ENCODE results near the gene CARS1.

CARS1 gene

DNA sequence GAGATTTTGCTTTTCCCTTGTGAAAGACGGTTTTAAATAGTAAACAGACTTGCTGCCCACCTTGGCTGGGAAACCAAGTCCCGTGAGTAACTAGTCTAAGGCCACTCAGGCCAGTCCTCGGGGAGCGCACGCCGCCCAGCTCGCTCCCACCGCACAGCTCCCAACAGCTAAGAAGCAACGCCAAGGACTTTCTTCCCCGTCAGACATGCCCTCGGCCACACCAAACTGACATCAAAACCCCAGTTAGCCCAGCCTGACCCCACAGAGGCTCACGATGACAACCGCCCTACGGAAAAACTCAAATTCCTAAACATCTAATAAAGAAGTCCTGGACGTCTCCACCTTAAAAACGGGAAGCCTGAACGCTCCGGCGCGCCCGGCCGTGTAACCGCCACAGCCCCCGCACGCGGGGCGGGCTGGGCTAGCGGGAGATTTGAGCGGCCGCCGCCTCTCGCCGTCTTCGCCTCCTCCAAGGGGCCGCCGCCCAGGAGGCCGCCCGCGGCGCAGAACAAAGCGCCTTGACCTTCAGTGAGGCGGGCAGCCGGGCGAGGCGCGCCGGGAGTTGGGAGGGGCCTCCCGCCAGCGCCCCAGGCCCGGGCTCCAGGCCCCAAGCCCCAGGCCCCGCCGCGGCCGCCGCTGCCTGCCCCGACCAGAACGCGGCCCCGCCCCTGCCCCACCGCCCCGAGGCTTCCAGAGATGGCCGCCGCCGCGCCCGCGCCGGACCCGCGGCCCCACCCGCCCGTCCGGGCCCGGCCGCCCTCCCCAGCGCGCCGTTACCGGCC, 65.6 kb downstream of the CARS1 start:
- H3K9ac ChIP-seq (ENCODE audit: low read length) = peak overlapping the region; percentile 97
- H3K4me3 ChIP-seq (ENCODE audit: insufficient read depth, low read length, poor library complexity, severe bottlenecking) = peak overlapping the region; percentile 93
- H3K9me3 ChIP-seq (ENCODE audit: insufficient read depth, low read length) = no peaks in the 10 kb centered on the region
- no peaks in the 10 kb centered on the region for H3K27me3 ChIP-seq (ENCODE audit: low read length)
- peak overlapping the region; percentile 90 for H3K4me2 ChIP-seq (ENCODE audit: low read depth, low read length, poor library complexity, severe bottlenecking)
- peaks cover 6% of the 10 kb centered on the region; the same call in 1 of the 2 replicates for H3F3A ChIP-seq (ENCODE audit: insufficient read depth)
- peak overlapping the region; percentile 24 for H2AFZ ChIP-seq (ENCODE audit: low read depth, low read length, severe bottlenecking)
- peaks cover 34% of the 10 kb centered on the region for H4K20me1 ChIP-seq (ENCODE audit: low read depth, low read length)
- H3K27ac ChIP-seq (ENCODE audit: low read depth, low read length) = peak overlapping the region; percentile 76
- peaks cover 52% of the 10 kb centered on the region for H3K79me2 ChIP-seq (ENCODE audit: insufficient read depth, low read length)
- H3K36me3 ChIP-seq (ENCODE audit: low read length) = peaks cover 9% of the 10 kb centered on the region; the same call in 1 of the 2 replicates
- TF ChIP-seq, protein P1, sequence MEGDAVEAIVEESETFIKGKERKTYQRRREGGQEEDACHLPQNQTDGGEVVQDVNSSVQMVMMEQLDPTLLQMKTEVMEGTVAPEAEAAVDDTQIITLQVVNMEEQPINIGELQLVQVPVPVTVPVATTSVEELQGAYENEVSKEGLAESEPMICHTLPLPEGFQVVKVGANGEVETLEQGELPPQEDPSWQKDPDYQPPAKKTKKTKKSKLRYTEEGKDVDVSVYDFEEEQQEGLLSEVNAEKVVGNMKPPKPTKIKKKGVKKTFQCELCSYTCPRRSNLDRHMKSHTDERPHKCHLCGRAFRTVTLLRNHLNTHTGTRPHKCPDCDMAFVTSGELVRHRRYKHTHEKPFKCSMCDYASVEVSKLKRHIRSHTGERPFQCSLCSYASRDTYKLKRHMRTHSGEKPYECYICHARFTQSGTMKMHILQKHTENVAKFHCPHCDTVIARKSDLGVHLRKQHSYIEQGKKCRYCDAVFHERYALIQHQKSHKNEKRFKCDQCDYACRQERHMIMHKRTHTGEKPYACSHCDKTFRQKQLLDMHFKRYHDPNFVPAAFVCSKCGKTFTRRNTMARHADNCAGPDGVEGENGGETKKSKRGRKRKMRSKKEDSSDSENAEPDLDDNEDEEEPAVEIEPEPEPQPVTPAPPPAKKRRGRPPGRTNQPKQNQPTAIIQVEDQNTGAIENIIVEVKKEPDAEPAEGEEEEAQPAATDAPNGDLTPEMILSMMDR (IDR thresholded peaks at IDR 0.05; ENCODE audit: insufficient read depth, low read length, poor library complexity, severe bottlenecking) = no peak
- no peak for TF ChIP-seq EZH2phosphoT487 (conservative IDR thresholded peaks at IDR 0.05; ENCODE audit: low read length)
- no peaks in the 10 kb centered on the region for H3K9me2 ChIP-seq (replicated peaks; ENCODE audit: insufficient read depth, low read length)

DNA sequence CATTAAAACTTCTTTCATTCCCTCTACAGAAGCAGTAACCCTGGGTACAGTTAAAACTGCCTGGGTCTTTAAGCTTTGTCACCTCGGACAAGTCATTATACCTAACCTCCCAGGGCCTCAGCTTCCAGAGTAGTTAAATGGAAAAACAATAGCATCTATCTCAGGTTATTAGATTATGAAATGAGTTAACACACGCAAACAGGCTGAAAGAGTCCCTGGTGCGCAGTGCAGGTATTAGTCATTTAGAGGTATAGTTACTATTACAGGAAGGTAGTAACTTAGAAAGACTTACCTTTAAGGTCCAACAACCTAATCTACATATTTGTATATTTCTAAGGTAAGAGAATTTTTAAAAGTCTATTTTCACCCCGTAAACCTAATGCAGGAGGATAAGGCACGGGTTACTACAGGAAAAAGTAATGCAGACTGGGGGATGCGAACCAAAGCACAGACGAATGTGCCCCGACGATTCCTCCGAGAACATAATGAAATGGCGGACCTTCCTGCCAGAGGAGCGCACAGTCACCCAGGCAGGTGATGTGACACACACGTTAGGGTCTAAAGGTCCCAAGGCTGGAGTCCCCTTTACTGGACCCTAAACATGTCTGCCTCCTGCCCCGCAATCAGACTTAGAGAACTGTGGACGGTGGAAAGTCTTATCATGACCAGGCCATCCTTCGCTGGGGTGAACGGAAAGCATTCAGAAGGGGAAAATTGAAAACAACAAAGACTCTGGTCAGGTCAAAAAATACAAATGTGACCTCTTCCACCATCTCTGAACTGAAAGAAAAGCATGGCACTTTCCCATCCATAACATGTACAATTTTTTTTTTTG, 66.4 kb downstream of the CARS1 start:
- Histone ChIP-seq H3K79me2 (ENCODE audit: insufficient read depth, low read length) (peaks cover 60% of the 10 kb centered on the region), H3F3A (ENCODE audit: insufficient read depth) (peaks cover 6% of the 10 kb centered on the region; the same call in 1 of the 2 replicates), H3K9me2 (replicated peaks; ENCODE audit: insufficient read depth, low read length) (no peaks in the 10 kb centered on the region), H2AFZ (ENCODE audit: low read depth, low read length, severe bottlenecking) (no peak overlapping the region), H3K9me3 (ENCODE audit: insufficient read depth, low read length) (no peaks in the 10 kb centered on the region), H4K20me1 (ENCODE audit: low read depth, low read length) (peaks cover 34% of the 10 kb centered on the region), H3K27me3 (ENCODE audit: low read length) (no peaks in the 10 kb centered on the region), H3K4me3 (ENCODE audit: insufficient read depth, low read length, poor library complexity, severe bottlenecking) (peak overlapping the region; percentile 93), H3K4me2 (ENCODE audit: low read depth, low read length, poor library complexity, severe bottlenecking) (peak overlapping the region; percentile 90), H3K36me3 (ENCODE audit: low read length) (peaks cover 9% of the 10 kb centered on the region; the same call in 1 of the 2 replicates), H3K27ac (ENCODE audit: low read depth, low read length) (peak overlapping the region; percentile 76), H3K9ac (ENCODE audit: low read length) (peak overlapping the region; percentile 97)
- TF ChIP-seq, protein P1 (IDR thresholded peaks at IDR 0.05; ENCODE audit: insufficient read depth, low read length, poor library complexity, severe bottlenecking) = no peak
- no peak for TF ChIP-seq EZH2phosphoT487 (conservative IDR thresholded peaks at IDR 0.05; ENCODE audit: low read length)

DNA sequence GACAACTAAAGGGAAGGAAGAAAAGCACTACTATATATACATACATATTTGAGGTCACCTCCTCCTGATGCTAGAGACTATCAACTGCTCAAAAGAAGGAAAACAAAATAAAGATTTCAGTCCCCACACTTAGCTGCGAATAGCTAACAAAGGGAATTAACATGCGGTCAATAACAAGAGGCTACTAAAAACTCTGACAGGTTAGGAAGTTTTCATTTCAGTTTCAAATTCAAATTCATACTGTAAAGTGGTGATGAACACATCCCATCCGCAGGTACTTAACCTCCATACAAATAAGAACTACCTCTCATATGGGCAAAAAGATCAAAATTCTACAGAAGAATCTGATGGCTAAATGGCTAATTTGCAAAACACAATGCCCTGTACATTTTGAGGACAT, 67.7 kb downstream of the CARS1 start:
- Histone ChIP-seq H3K36me3 (ENCODE audit: low read length) (peaks cover 16% of the 10 kb centered on the region), H3K27me3 (ENCODE audit: low read length) (no peaks in the 10 kb centered on the region), H2AFZ (ENCODE audit: low read depth, low read length, severe bottlenecking) (no peak overlapping the region), H4K20me1 (ENCODE audit: low read depth, low read length) (peaks cover 43% of the 10 kb centered on the region), H3K9ac (ENCODE audit: low read length) (peak overlapping the region; percentile 97), H3K4me3 (ENCODE audit: insufficient read depth, low read length, poor library complexity, severe bottlenecking) (peak overlapping the region; percentile 93), H3K4me2 (ENCODE audit: low read depth, low read length, poor library complexity, severe bottlenecking) (peak overlapping the region; percentile 90), H3K9me2 (replicated peaks; ENCODE audit: insufficient read depth, low read length) (no peaks in the 10 kb centered on the region), H3K27ac (ENCODE audit: low read depth, low read length) (peak overlapping the region; percentile 76; the same call in 1 of the 2 replicates), H3K79me2 (ENCODE audit: insufficient read depth, low read length) (peaks cover 73% of the 10 kb centered on the region), H3K9me3 (ENCODE audit: insufficient read depth, low read length) (no peaks in the 10 kb centered on the region), H3F3A (ENCODE audit: insufficient read depth) (peaks cover 5% of the 10 kb centered on the region; the same call in 1 of the 2 replicates)
- TF ChIP-seq, protein P1 (IDR thresholded peaks at IDR 0.05; ENCODE audit: insufficient read depth, low read length, poor library complexity, severe bottlenecking) = no peak
- no peak for TF ChIP-seq EZH2phosphoT487 (conservative IDR thresholded peaks at IDR 0.05; ENCODE audit: low read length)
